CD4-positive, alpha-beta T cell treated with Interleukin-12 subunit alpha and Interleukin-12 subunit beta, for 1 hour (primary cell): ENCODE results near the gene SET.
A peak's percentile ranks its signal among the peaks of the same experiment; 100 is the strongest.
"Not testable (repeated sequence)": the region's sequence is repeated elsewhere in the genome, so short reads cannot be mapped to it uniquely, and the experiment has no call there.

Source experiments
- DNase-seq: peaks from one replicate; pipeline ENCODE4 v3.0.0-alpha.2; 2020

Gene SET

GRCh38 chr9:128688501-128689292 is at the start of gene SET:
Gene SET, plus strand, starts transcription at chr9:128689222. Its CDS starts 361 bp downstream, at chr9:128689583.
- peak; percentile 95 for DNase-seq

GRCh38 chr9:128640603-128641002 is 48.4 kb upstream of the SET start:
- DNase-seq: no peak

- no peak for DNase-seq
Measured at GRCh38 chr9:128642675-128643245, 46.3 kb upstream of the SET start.

- DNase-seq: no peak
Measured at GRCh38 chr9:128643519-128644300, 45.3 kb upstream of the SET start.

- DNase-seq: peak; percentile 76
Measured at GRCh38 chr9:128648206-128648605, 40.8 kb upstream of the SET start.

GRCh38 chr9:128651798-128652197 is 37.2 kb upstream of the SET start:
- DNase-seq: no peak

- DNase-seq: no peak
Measured at GRCh38 chr9:128653908-128654307, 35.1 kb upstream of the SET start.

GRCh38 chr9:128654481-128654880 is 34.5 kb upstream of the SET start:
- no peak for DNase-seq

GRCh38 chr9:128656416-128657343 is 32.3 kb upstream of the SET start, which contains the start of gene DYNC2I2:
Gene DYNC2I2, minus strand, starts transcription at chr9:128656847. Its CDS starts 121 bp downstream, at chr9:128656726.
- peak; percentile 96 for DNase-seq

GRCh38 chr9:128657344-128657704 is 31.7 kb upstream of the SET start:
- DNase-seq: no peak

- DNase-seq: no peak
Measured at GRCh38 chr9:128657796-128658195, 31.2 kb upstream of the SET start.

- not testable (repeated sequence) for DNase-seq
Measured at GRCh38 chr9:128666481-128666941, 22.5 kb upstream of the SET start.

GRCh38 chr9:128669786-128670185 is 19.2 kb upstream of the SET start:
- DNase-seq: no peak

GRCh38 chr9:128675382-128675781 is 13.6 kb upstream of the SET start:
- DNase-seq: no peak

GRCh38 chr9:128677794-128678193 is 11.2 kb upstream of the SET start:
- DNase-seq: no peak

- peak; percentile 38 for DNase-seq
Measured at GRCh38 chr9:128683340-128684064, 5.5 kb upstream of the SET start.

- no peak for DNase-seq
Measured at GRCh38 chr9:128684065-128684324, 5.0 kb upstream of the SET start.

- DNase-seq: peak; percentile 79
Measured at GRCh38 chr9:128684325-128685199, 4.5 kb upstream of the SET start.

- peak; percentile 59 for DNase-seq
Measured at GRCh38 chr9:128685636-128686489, 3.2 kb upstream of the SET start.

GRCh38 chr9:128687453-128687852 is 1.6 kb upstream of the SET start:
- no peak for DNase-seq
